HepG2 (cell line): ENCODE results near the gene FGF9.

Experiments
- CHCHD3 ChIP-seq: sonication (generic); formaldehyde crosslinking; IDR thresholded peaks from 2 replicates; pipeline ENCODE4 v1.8.0; 2022; ENCODE audit warnings: mild to moderate bottlenecking, missing genetic modification reagents, moderate library complexity
- DMAP1 ChIP-seq: IDR thresholded peaks from 2 replicates; pipeline ENCODE4 v1.6.1; 2016
- KDM1A ChIP-seq: IDR thresholded peaks from 2 replicates; pipeline ENCODE4 v1.6.1; 2016; ENCODE audit warnings: missing compliant biosample characterization
- RAD21 ChIP-seq: fragments of 450-650 bp; formaldehyde crosslinking; IDR thresholded peaks from 2 replicates; pipeline ENCODE4 v1.5.0; 2020; ENCODE audit warnings: mild to moderate bottlenecking
- ZNF501 ChIP-seq: sonication (generic); formaldehyde crosslinking; IDR thresholded peaks from 2 replicates; pipeline ENCODE4 v1.5.1; 2020; ENCODE audit warnings: mild to moderate bottlenecking, moderate library complexity, missing genetic modification reagents
- ZNF709 ChIP-seq: sonication (generic); formaldehyde crosslinking; IDR thresholded peaks from 2 replicates; pipeline ENCODE4 v1.5.0; 2020; ENCODE audit warnings: mild to moderate bottlenecking, missing genetic modification reagents
- ZNF747 ChIP-seq: sonication (generic); formaldehyde crosslinking; IDR thresholded peaks from 2 replicates; pipeline ENCODE4 v1.8.1; 2023; ENCODE audit warnings: missing genetic modification reagents, mild to moderate bottlenecking, borderline replicate concordance

DNA sequence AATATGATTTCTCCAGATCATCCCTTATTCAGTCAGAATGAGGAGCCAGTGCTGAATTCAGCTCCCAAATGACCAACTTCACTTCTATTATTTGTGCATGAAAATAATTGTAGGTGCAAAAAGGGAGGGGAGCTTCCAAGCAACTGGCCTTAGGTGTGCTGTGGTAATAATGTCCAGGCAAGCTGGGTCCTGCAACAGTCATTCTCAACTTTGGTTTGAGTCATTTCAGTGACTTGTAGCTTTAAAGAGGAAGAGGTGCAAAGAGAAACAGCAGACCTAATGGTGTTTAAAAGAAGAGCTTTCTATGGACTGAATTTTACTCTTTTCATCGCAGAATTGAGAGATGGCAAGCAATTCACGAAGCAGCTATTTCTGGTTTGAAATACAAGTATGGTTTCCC lies 29.2 kb upstream of the FGF9 start:
- TF ChIP-seq KDM1A (CRISPR knock-in tag) (no peak), RAD21 (no peak), ZNF709 (CRISPR knock-in tag) (no peak), ZNF747 (CRISPR knock-in tag) (no peak), CHCHD3 (CRISPR knock-in tag) (no peak), DMAP1 (no peak), ZNF501 (CRISPR knock-in tag) (no peak)
